Activated B cell treated with CpG ODN at 0.5 μM for 24 hours (primary cell): ENCODE measurements around the gene ZP1. TPM values are rescaled to one million over a fixed set of nuclear protein-coding genes. Genes with fewer than 3 reads are reported as not detected.

Experiments
- ATAC-seq: fragments of 200-7000 bp; cut with Tn5 transposase; one replicate; pipeline ENCODE4 v1.10.0; 2021; ENCODE audit warnings: low read depth, mild to moderate bottlenecking, moderate library complexity
- CTCF ChIA-PET: fragments of 350-600 bp; sonication (Branson Sonifier 250); formaldehyde crosslinking; loops from one replicate; lab custom pipeline; 2021; ENCODE audit warnings: antibody characterized with exemption; lab: Charles Lee
- POLR2A ChIA-PET: fragments of 350-600 bp; sonication (Branson Sonifier 250); formaldehyde crosslinking; loops from one replicate; lab custom pipeline; 2021; ENCODE audit warnings: antibody characterized with exemption; lab: Charles Lee
- DNase-seq: peaks from one replicate; pipeline ENCODE4 v3.0.0; 2022
- H3K27ac Mint-ChIP-seq: one replicate; pipeline ENCODE4 v1.8.0; 2020; ENCODE audit warnings: mixed read lengths
- H3K27me3 Mint-ChIP-seq: one replicate; pipeline ENCODE4 v1.8.0; 2021; ENCODE audit warnings: mixed read lengths
- H3K36me3 Mint-ChIP-seq: one replicate; pipeline ENCODE4 v1.8.0; 2021; ENCODE audit warnings: low read depth, mixed read lengths
- H3K4me1 Mint-ChIP-seq: one replicate; pipeline ENCODE4 v1.8.0; 2021; ENCODE audit warnings: mixed read lengths
- H3K4me3 Mint-ChIP-seq: one replicate; pipeline ENCODE4 v1.8.0; 2020; ENCODE audit warnings: mild to moderate bottlenecking, mixed read lengths
- H3K9me3 Mint-ChIP-seq: one replicate; pipeline ENCODE4 v1.8.0; 2020; ENCODE audit warnings: mixed read lengths
- intact Hi-C: fragments of 100-400 bp; cut with micrococcal nuclease; formaldehyde crosslinking; loops from one replicate; pipeline ENCODE4 v1.15.1; 2024
- total RNA-seq: library from RNA; stranded (reverse); gene quantifications from 2 replicates; pipeline ENCODE4 v1.2.3, GENCODE V29; 2022
- TF ChIP-seq, protein P1 (sequence below): fragments of 200-600 bp; IDR thresholded peaks from one replicate; pipeline ENCODE4 v1.8.0; 2022; ENCODE audit warnings: antibody characterized with exemption, mild to moderate bottlenecking

The ZP1 gene
- total RNA-seq, 1 donor from 2014 or later = not detected

DNA sequence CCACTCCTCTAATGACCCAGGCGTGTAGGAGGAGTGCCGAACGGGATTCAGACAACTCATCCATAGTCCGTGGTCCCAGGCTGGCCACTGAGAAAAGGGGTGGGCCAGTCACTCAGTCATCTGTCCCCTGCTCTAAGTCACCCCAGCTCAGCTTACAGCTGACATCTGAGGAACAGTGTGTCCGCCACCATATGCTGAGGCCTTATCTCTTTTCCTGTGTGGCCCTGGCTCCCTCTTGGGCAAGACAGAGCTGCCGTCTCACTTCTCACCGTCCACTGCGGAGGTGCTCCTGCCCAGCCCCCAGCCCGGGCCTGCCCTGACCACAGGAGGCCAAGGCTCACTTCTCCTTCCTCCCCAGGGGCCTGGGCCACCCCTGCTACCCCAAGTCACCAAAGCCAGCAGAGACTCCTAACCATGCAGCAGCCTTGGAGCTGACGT, 18.6 kb upstream of the ZP1 start:
- peaks cover 67% of the 10 kb centered on the region for H3K36me3 Mint-ChIP-seq
- no peaks in the 10 kb centered on the region for H3K9me3 Mint-ChIP-seq
- H3K27ac Mint-ChIP-seq = no peak overlapping the region
- ATAC-seq (no peak), DNase-seq (no peak)
- intact Hi-C loops = no loop called here
- CTCF ChIA-PET = interaction anchor here (1.6 kb wide), 1 partner anchor 18 kb away, joined by 4 read pairs; no protein-coding TSS in a partner anchor
- peaks cover 19% of the 10 kb centered on the region for H3K4me1 Mint-ChIP-seq
- POLR2A ChIA-PET = no interaction called here
- no peaks in the 10 kb centered on the region for H3K27me3 Mint-ChIP-seq
- no peak overlapping the region for H3K4me3 Mint-ChIP-seq
- TF ChIP-seq, protein P1, sequence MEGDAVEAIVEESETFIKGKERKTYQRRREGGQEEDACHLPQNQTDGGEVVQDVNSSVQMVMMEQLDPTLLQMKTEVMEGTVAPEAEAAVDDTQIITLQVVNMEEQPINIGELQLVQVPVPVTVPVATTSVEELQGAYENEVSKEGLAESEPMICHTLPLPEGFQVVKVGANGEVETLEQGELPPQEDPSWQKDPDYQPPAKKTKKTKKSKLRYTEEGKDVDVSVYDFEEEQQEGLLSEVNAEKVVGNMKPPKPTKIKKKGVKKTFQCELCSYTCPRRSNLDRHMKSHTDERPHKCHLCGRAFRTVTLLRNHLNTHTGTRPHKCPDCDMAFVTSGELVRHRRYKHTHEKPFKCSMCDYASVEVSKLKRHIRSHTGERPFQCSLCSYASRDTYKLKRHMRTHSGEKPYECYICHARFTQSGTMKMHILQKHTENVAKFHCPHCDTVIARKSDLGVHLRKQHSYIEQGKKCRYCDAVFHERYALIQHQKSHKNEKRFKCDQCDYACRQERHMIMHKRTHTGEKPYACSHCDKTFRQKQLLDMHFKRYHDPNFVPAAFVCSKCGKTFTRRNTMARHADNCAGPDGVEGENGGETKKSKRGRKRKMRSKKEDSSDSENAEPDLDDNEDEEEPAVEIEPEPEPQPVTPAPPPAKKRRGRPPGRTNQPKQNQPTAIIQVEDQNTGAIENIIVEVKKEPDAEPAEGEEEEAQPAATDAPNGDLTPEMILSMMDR = no peak

DNA sequence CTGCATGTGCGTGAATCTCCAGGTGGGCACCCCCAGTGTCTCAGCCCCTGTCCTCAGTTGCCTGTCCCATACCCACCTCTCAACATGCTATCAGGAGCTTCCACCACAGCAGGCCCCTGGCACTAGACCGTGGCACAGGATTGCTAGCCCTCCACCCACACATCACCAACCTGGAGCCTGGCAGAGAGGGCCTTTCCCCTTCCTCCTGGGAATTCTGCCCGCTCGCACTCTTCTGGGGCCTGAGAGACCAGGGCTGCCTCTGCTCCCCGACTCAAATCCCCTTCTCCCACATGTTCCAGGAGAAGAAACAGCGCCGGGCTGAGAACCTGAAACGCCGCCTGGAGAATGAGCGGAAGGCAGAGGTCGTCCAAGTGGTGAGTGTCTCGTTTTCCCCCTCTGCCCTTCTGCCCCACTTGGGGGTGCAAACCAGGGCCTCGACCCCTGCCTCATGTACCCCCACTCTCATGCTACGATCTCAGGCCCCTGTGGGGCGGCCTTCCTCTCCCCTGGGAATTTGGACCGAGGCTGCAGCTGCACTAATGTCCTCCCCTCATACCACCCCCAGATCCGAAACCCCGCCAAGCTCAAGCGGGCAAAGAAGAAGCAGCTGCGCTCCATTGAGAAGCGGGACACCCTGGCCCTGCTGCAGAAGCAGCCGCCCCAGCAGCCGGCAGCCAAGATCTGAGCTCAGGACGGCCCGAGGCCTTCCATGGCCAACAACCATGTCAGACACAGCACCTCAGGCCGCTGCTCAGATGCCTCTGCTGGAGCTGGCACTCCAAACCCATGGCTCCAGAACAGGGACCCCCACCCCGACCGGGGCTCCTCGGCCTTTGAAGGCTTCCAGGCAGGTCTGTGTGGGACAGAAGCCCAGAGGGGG, 17.5 kb upstream of the ZP1 start:
- Mint-ChIP-seq H3K36me3 (peaks cover 65% of the 10 kb centered on the region), H3K27me3 (no peaks in the 10 kb centered on the region), H3K9me3 (no peaks in the 10 kb centered on the region), H3K4me3 (no peak overlapping the region), H3K27ac (no peak overlapping the region), H3K4me1 (peaks cover 7% of the 10 kb centered on the region)
- TF ChIP-seq, protein P1 = no peak
- ATAC-seq (no peak), DNase-seq (no peak)
- POLR2A ChIA-PET = no interaction called here
- intact Hi-C loops = no loop called here
- CTCF ChIA-PET = interaction anchor here (1.6 kb wide), 1 partner anchor 19 kb away, joined by 4 read pairs; no protein-coding TSS in a partner anchor

DNA sequence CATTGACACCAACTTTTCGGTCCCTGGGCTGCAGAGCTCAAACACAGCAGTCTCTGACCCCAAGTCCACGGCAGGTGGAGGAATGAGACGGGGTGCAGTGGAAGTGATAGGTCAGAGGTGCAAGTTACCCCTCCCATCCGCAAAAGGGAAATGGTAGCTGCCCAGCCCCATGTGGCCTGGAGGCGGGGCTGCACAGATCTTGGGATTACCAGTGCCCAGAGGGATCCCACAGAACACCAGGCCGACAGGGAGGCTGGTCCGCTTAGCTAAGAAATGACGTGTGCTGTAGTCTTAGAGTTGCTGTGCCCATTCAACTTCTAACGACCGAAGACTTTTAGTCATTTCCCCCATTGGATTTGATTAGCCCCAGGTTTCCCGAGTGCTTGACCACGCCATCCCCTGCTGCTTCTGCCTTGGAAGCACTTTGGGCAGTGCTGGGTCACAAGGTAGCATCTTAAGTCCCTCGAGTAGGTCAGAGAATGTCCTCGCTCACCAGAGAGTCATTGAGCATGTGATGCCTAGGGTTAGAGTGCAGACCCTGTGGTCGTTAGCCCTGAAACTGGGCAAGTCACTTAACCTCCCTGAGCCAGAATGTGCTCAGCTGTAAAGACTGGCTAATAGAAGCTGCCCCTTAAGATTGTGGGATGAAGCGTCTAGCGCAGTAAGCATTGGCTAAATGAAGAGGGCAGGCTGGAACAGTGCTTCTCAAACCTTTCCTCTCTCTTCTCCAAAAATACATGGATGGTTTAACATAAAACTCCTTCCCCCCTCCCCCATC, 15.8 kb upstream of the ZP1 start:
- CTCF ChIA-PET = no interaction called here
- TF ChIP-seq, protein P1 = no peak
- H3K9me3 Mint-ChIP-seq = no peaks in the 10 kb centered on the region
- ATAC-seq = no peak
- H3K4me1 Mint-ChIP-seq = no peaks in the 10 kb centered on the region
- POLR2A ChIA-PET = no interaction called here
- H3K36me3 Mint-ChIP-seq = peaks cover 62% of the 10 kb centered on the region
- H3K27me3 Mint-ChIP-seq = no peaks in the 10 kb centered on the region
- no peak for DNase-seq
- H3K4me3 Mint-ChIP-seq = no peak overlapping the region
- intact Hi-C loops = no loop called here
- H3K27ac Mint-ChIP-seq = no peak overlapping the region

DNA sequence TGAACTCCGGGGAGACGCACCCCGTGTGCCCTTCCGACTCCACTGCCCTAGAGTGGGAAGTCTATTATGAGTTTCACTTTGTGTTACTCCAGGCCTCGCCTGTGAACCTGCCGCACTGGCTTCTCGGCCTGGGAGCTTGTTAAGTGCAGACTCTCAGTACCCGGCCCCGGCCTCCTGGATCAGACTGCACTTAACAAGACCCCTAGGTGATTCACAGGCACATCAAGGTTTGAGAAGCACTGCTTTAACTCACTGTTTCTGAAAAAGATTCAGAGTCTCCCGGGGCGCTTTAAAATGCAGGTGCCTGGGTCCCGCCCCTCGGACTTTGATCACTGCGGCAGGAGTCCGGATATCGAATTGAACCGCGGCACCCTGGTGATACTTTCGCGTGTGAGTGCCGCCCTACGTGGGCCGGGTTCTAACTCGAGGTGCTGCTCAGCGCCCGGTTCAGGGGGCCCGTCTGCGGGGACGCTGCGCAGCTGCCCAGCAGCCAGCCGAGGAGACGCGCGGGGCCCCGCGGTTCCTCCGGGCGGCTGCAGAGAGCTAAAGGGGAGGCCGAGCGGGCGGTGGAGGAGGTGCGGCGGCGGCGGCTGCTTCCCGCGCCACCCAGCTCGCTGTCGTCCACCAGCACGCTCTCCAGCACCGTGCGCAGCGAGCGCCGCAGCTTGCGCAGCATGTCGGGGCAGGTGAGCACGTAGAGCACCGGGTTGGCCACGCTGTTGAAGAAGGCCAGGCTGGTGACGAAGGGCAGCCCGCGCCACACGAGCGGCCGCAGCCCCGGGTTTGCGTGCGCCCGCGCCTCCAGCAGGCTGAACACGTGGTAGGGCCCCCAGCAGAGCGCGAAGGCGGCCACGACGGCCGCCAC, 15.0 kb upstream of the ZP1 start:
- H3K9me3 Mint-ChIP-seq = no peaks in the 10 kb centered on the region
- intact Hi-C loops = no loop called here
- ATAC-seq (no peak), DNase-seq (no peak)
- no peaks in the 10 kb centered on the region for H3K27me3 Mint-ChIP-seq
- no peaks in the 10 kb centered on the region for H3K4me1 Mint-ChIP-seq
- no peak overlapping the region for H3K27ac Mint-ChIP-seq
- ChIA-PET CTCF (no interaction called here), POLR2A (no interaction called here)
- TF ChIP-seq, protein P1 = no peak
- H3K4me3 Mint-ChIP-seq = no peak overlapping the region
- H3K36me3 Mint-ChIP-seq = peaks cover 59% of the 10 kb centered on the region
